ENCODE results near the gene MICAL3.

The MICAL3 gene

GRCh38 chr22:17781319-17782031 is 242.9 kb downstream of the MICAL3 start:
- no peaks in the 10 kb centered on the region for H3K9me2 ChIP-seq (replicated peaks; ENCODE audit: insufficient read depth, low read length)
- H3K9me3 ChIP-seq (replicated peaks; ENCODE audit: insufficient read depth, low read length) = no peaks in the 10 kb centered on the region
- no peak overlapping the region for H3K4me3 ChIP-seq (ENCODE audit: low read length)
- TF ChIP-seq CTCF (IDR thresholded peaks at IDR 0.05; ENCODE audit: low read length) (no peak), EZH2 (optimal IDR thresholded peaks at IDR 0.05; ENCODE audit: low read depth, low read length) (no peak), EZH2phosphoT487 (IDR thresholded peaks at IDR 0.05; ENCODE audit: low read length) (no peak)
- H3F3A ChIP-seq (ENCODE audit: insufficient read depth, low read length) = peaks cover 2% of the 10 kb centered on the region
- H3K79me2 ChIP-seq (ENCODE audit: low read length) = peaks cover 27% of the 10 kb centered on the region
- H3K9ac ChIP-seq (ENCODE audit: low read length) = no peak overlapping the region
- H3K27me3 ChIP-seq (replicated peaks; ENCODE audit: insufficient read depth, low read length) = no peaks in the 10 kb centered on the region
- H4K20me1 ChIP-seq (ENCODE audit: insufficient read depth, low read length) = no peaks in the 10 kb centered on the region
- peak overlapping the region; percentile 57 for H3K27ac ChIP-seq (ENCODE audit: low read length)
- no peak overlapping the region for H2AFZ ChIP-seq (ENCODE audit: low read length)
- DNase-seq = peak; percentile 82
- no peaks in the 10 kb centered on the region for H3K4me1 ChIP-seq (ENCODE audit: low read length)
- no peaks in the 10 kb centered on the region for H3K36me3 ChIP-seq (replicated peaks; ENCODE audit: insufficient read depth, low read length)
- H3K4me2 ChIP-seq (ENCODE audit: low read depth, low read length) = no peak overlapping the region

GRCh38 chr22:17780741-17781318 is 243.5 kb downstream of the MICAL3 start:
- H3K27ac ChIP-seq (ENCODE audit: low read length) = peak overlapping the region; percentile 57
- no peaks in the 10 kb centered on the region for H4K20me1 ChIP-seq (ENCODE audit: insufficient read depth, low read length)
- no peak overlapping the region for H2AFZ ChIP-seq (ENCODE audit: low read length)
- H3K4me1 ChIP-seq (ENCODE audit: low read length) = no peaks in the 10 kb centered on the region
- no peaks in the 10 kb centered on the region for H3K9me3 ChIP-seq (replicated peaks; ENCODE audit: insufficient read depth, low read length)
- H3K9ac ChIP-seq (ENCODE audit: low read length) = no peak overlapping the region
- no peak for DNase-seq
- no peaks in the 10 kb centered on the region for H3K27me3 ChIP-seq (replicated peaks; ENCODE audit: insufficient read depth, low read length)
- H3K36me3 ChIP-seq (replicated peaks; ENCODE audit: insufficient read depth, low read length) = no peaks in the 10 kb centered on the region
- peaks cover 27% of the 10 kb centered on the region for H3K79me2 ChIP-seq (ENCODE audit: low read length)
- no peak for TF ChIP-seq EZH2 (optimal IDR thresholded peaks at IDR 0.05; ENCODE audit: low read depth, low read length)
- TF ChIP-seq CTCF (IDR thresholded peaks at IDR 0.05; ENCODE audit: low read length) = no peak
- TF ChIP-seq EZH2phosphoT487 (IDR thresholded peaks at IDR 0.05; ENCODE audit: low read length) = no peak
- H3K4me3 ChIP-seq (ENCODE audit: low read length) = no peak overlapping the region
- peaks cover 8% of the 10 kb centered on the region for H3F3A ChIP-seq (ENCODE audit: insufficient read depth, low read length)
- no peak overlapping the region for H3K4me2 ChIP-seq (ENCODE audit: low read depth, low read length)
- no peaks in the 10 kb centered on the region for H3K9me2 ChIP-seq (replicated peaks; ENCODE audit: insufficient read depth, low read length)

- no peaks in the 10 kb centered on the region for H3K9me2 ChIP-seq (replicated peaks; ENCODE audit: insufficient read depth, low read length)
- no peaks in the 10 kb centered on the region for H3K4me1 ChIP-seq (ENCODE audit: low read length)
- no peaks in the 10 kb centered on the region for H3K36me3 ChIP-seq (replicated peaks; ENCODE audit: insufficient read depth, low read length)
- H4K20me1 ChIP-seq (ENCODE audit: insufficient read depth, low read length) = no peaks in the 10 kb centered on the region
- no peak for DNase-seq
- no peak overlapping the region for H3K9ac ChIP-seq (ENCODE audit: low read length)
- no peaks in the 10 kb centered on the region for H3K27me3 ChIP-seq (replicated peaks; ENCODE audit: insufficient read depth, low read length)
- no peak overlapping the region for H3K4me2 ChIP-seq (ENCODE audit: low read depth, low read length)
- no peak overlapping the region for H3K4me3 ChIP-seq (ENCODE audit: low read length)
- no peak overlapping the region for H2AFZ ChIP-seq (ENCODE audit: low read length)
- no peaks in the 10 kb centered on the region for H3K9me3 ChIP-seq (replicated peaks; ENCODE audit: insufficient read depth, low read length)
- no peak overlapping the region for H3K27ac ChIP-seq (ENCODE audit: low read length)
- peaks cover 27% of the 10 kb centered on the region for H3K79me2 ChIP-seq (ENCODE audit: low read length)
- peaks cover 8% of the 10 kb centered on the region for H3F3A ChIP-seq (ENCODE audit: insufficient read depth, low read length)
- no peak for TF ChIP-seq CTCF (IDR thresholded peaks at IDR 0.05; ENCODE audit: low read length)
- no peak for TF ChIP-seq EZH2phosphoT487 (IDR thresholded peaks at IDR 0.05; ENCODE audit: low read length)
- TF ChIP-seq EZH2 (optimal IDR thresholded peaks at IDR 0.05; ENCODE audit: low read depth, low read length) = no peak
These were observed 244.1 kb downstream of the MICAL3 start for GRCh38 chr22:17780116-17780740.

Measured in MM.1S (cell line).